Cardiac muscle cell (in vitro differentiated cells and primary cell): Measurements from ENCODE around the gene CTTNBP2. TPM values are rescaled to one million over a fixed set of nuclear protein-coding genes. Genes with fewer than 3 reads are reported as not detected.

ENCODE experiments used
- DNase-seq, 2 donors: peaks; one replicate each; pipeline versions ENCODE4 v3.0.0 to v3.0.0-alpha.2; 2010 to 2017; ENCODE audit warnings: low read depth in 1 of 2, low spot score in 1 of 2
- H3K27ac ChIP-seq: fragments of 200-600 bp; sonication (generic); 2 replicates; pipeline ENCODE4 v1.5.1; 2016
- H3K27me3 ChIP-seq: fragments of 200-600 bp; sonication (generic); 2 replicates; pipeline ENCODE4 v1.6.0; 2016; ENCODE audit warnings: control low read depth
- H3K36me3 ChIP-seq: fragments of 200-600 bp; sonication (generic); 2 replicates; pipeline ENCODE4 v1.5.1; 2016; ENCODE audit warnings: control low read depth
- H3K4me1 ChIP-seq: fragments of 200-600 bp; sonication (generic); 2 replicates; pipeline ENCODE4 v1.8.1; 2017; ENCODE audit warnings: low read depth, mild to moderate bottlenecking, mixed run types
- H3K4me3 ChIP-seq: fragments of 200-600 bp; sonication (generic); 2 replicates; pipeline ENCODE4 v1.5.1; 2016; ENCODE audit warnings: mild to moderate bottlenecking
- H3K9me3 ChIP-seq: fragments of 200-600 bp; sonication (generic); 2 replicates; pipeline ENCODE4 v1.5.1; 2017; ENCODE audit warnings: low read depth, mild to moderate bottlenecking, control low read depth
- polyA plus RNA-seq: library from polyadenylated mRNA; unstranded; fragments of >200 nt; fragmentation: Nextera tagmentation; extraction: Ambion mirVana; gene quantifications from 2 replicates; pipeline ENCODE4 v1.2.1, GENCODE V29; 2016
- total RNA-seq: library from RNA; depleted of rRNA; stranded (reverse); fragments of >200 nt; gene quantifications from 2 replicates; pipeline ENCODE4 v1.2.3, GENCODE V29; 2016
- TF ChIP-seq, protein P1 (sequence below): IDR thresholded peaks from 2 replicates; pipeline ENCODE4 v1.5.1; 2012; ENCODE audit warnings: low read depth, mild to moderate bottlenecking, low read length

CTTNBP2 gene
- total and polyA plus RNA-seq, 2 experiments from 2014 or later = 30.0 to 51.2 TPM

- Histone ChIP-seq H3K4me1 (peaks cover 38% of the 10 kb centered on the region), H3K27me3 (no peaks in the 10 kb centered on the region), H3K9me3 (no peaks in the 10 kb centered on the region), H3K36me3 (no peaks in the 10 kb centered on the region), H3K4me3 (no peak overlapping the region), H3K27ac (peak overlapping the region; percentile 80)
- DNase-seq = peak; percentile 50 to 85
- TF ChIP-seq, protein P1, sequence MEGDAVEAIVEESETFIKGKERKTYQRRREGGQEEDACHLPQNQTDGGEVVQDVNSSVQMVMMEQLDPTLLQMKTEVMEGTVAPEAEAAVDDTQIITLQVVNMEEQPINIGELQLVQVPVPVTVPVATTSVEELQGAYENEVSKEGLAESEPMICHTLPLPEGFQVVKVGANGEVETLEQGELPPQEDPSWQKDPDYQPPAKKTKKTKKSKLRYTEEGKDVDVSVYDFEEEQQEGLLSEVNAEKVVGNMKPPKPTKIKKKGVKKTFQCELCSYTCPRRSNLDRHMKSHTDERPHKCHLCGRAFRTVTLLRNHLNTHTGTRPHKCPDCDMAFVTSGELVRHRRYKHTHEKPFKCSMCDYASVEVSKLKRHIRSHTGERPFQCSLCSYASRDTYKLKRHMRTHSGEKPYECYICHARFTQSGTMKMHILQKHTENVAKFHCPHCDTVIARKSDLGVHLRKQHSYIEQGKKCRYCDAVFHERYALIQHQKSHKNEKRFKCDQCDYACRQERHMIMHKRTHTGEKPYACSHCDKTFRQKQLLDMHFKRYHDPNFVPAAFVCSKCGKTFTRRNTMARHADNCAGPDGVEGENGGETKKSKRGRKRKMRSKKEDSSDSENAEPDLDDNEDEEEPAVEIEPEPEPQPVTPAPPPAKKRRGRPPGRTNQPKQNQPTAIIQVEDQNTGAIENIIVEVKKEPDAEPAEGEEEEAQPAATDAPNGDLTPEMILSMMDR = no peak
Observed at GRCh38 chr7:117673367-117673766, 199.9 kb downstream of the CTTNBP2 start.

- H3K4me1 ChIP-seq = peaks cover 38% of the 10 kb centered on the region
Observed at GRCh38 chr7:117672453-117672852, 200.8 kb downstream of the CTTNBP2 start.

DNA sequence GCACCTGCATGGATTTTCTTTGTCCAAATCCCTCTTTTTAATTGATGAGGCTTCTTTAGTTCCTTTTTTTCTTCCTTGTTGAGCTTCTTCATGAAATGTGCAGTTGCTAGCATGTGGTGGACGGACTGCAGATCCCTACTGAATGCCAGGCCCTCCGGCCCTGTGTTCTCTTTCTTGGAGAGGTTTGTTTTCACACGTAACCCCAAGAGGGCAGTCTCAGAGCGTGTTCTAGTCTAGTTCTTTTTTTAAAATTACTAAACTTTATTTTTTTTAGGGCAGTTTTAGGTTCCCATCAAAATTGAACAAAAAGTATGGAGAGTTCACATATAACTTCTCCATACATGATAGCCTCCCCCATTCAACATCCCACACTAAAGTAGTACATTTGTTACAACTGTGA is 203.4 kb downstream of the CTTNBP2 start:
- Histone ChIP-seq H3K36me3 (no peaks in the 10 kb centered on the region), H3K4me3 (no peak overlapping the region), H3K27me3 (no peaks in the 10 kb centered on the region), H3K27ac (no peak overlapping the region), H3K9me3 (no peaks in the 10 kb centered on the region), H3K4me1 (peaks cover 20% of the 10 kb centered on the region)
- DNase-seq = peak in 1 of 2 donors; percentile 40
- TF ChIP-seq, protein P1 = no peak

More at GRCh38 chr7:117672453-117672852, 200.8 kb downstream of the CTTNBP2 start:
- DNase-seq = no peak
- H3K27me3 ChIP-seq = no peaks in the 10 kb centered on the region
- no peak overlapping the region for H3K4me3 ChIP-seq
- no peaks in the 10 kb centered on the region for H3K9me3 ChIP-seq
- TF ChIP-seq, protein P1 = no peak
- no peaks in the 10 kb centered on the region for H3K36me3 ChIP-seq
- H3K27ac ChIP-seq = peak overlapping the region; percentile 80

DNA sequence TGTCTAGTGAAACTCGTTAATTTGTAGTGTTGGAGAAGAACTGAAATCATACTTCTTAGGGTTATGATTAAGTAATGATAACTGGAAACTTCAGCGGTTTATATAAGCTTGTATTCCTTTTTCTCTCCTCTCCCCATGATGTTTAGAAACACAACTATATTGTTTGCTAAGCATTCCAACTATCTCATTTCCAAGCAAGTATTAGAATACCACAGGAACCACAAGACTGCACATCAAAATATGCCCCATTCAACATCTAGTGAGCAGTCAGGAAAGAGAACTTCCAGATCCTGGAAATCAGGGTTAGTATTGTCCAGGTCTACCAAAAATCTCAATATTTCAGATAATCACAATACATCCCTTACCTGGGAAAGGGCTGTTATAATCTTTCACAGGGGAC is 205.8 kb downstream of the CTTNBP2 start:
- Histone ChIP-seq H3K27ac (no peak overlapping the region), H3K9me3 (no peaks in the 10 kb centered on the region), H3K36me3 (no peaks in the 10 kb centered on the region), H3K4me1 (peaks cover 7% of the 10 kb centered on the region), H3K27me3 (no peaks in the 10 kb centered on the region), H3K4me3 (no peak overlapping the region)
- DNase-seq = peak in 1 of 2 donors; percentile 37
- TF ChIP-seq, protein P1 = no peak

DNA sequence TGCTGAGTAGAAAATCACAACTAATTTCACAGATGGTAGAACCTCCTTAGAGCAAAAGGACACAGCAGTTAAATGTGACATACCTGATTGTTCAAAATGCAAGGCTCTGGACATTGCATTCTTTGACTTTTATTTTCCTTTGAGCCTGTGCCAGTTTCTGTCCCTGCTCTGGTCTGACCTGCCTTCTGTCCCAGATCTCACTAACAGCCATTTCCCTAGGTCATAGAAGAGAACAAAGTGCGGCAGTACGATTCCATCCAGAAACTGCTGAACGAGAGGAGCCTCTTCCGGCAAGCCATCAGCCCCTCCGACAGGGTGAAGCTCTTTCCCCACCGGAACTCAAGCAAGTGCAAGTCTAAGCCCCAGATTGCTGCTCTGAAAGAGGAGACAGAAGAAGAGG is 206.6 kb downstream of the CTTNBP2 start:
- H3K27ac ChIP-seq = no peak overlapping the region
- TF ChIP-seq, protein P1 = no peak

GRCh38 chr7:117666031-117666430 is 207.2 kb downstream of the CTTNBP2 start:
- TF ChIP-seq, protein P1 = no peak
- no peak overlapping the region for H3K27ac ChIP-seq
- H3K4me3 ChIP-seq = no peak overlapping the region
- H3K4me1 ChIP-seq = peaks cover 7% of the 10 kb centered on the region
- H3K27me3 ChIP-seq = no peaks in the 10 kb centered on the region
- no peaks in the 10 kb centered on the region for H3K36me3 ChIP-seq
- DNase-seq = peak in 1 of 2 donors; percentile 56
- H3K9me3 ChIP-seq = no peaks in the 10 kb centered on the region

More for the DNA sequence above, 206.6 kb downstream of the CTTNBP2 start:
- no peaks in the 10 kb centered on the region for H3K27me3 ChIP-seq
- H3K36me3 ChIP-seq = no peaks in the 10 kb centered on the region
- no peak overlapping the region for H3K4me3 ChIP-seq
- DNase-seq = no peak
- peaks cover 7% of the 10 kb centered on the region for H3K4me1 ChIP-seq
- H3K9me3 ChIP-seq = no peaks in the 10 kb centered on the region
